HL-60 (cell line): ENCODE results near the gene TMEM88.

ENCODE experiments used
- DNase-seq, 2 experiments: peaks; one replicate each; pipeline ENCODE4 v3.0.0-alpha.2; 2010 to 2020; ENCODE audit warnings: low read depth in 1 of 2, low spot score in 1 of 2
- H3K27ac ChIP-seq: fragments of 250-450 bp; sonication (Bioruptor Pico); replicated peaks from 2 replicates; pipeline ENCODE4 v1.5.1; 2020; ENCODE audit warnings: mild to moderate bottlenecking, moderate library complexity
- H3K27me3 ChIP-seq: fragments of 250-450 bp; sonication (Bioruptor Pico); 2 replicates; pipeline ENCODE4 v1.5.1; 2021; ENCODE audit warnings: mild to moderate bottlenecking, moderate library complexity; ENCODE audit not compliant: insufficient read depth, poor library complexity, severe bottlenecking
- H3K4me3 ChIP-seq: replicated peaks from 2 replicates; pipeline ENCODE4 v1.5.1; 2011; ENCODE audit warnings: mild to moderate bottlenecking, control low read depth, low read length; ENCODE audit not compliant: insufficient read depth
- GABPA ChIP-seq: IDR thresholded peaks from 2 replicates; pipeline ENCODE4 v1.6.1; 2012; ENCODE audit warnings: low read depth
- POLR2AphosphoS5 ChIP-seq: IDR thresholded peaks from 2 replicates; pipeline ENCODE4 v1.6.1; 2012; ENCODE audit warnings: low read depth
- SPI1 ChIP-seq: IDR thresholded peaks from 2 replicates; pipeline ENCODE4 v1.6.1; 2012; ENCODE audit warnings: low read depth, mild to moderate bottlenecking, borderline replicate concordance
- TF ChIP-seq, protein P1 (sequence below): IDR thresholded peaks from 2 replicates; pipeline ENCODE4 v1.6.1; 2012; ENCODE audit warnings: low read depth; ENCODE audit not compliant: insufficient replicate concordance
- TF ChIP-seq, protein P2 (sequence below): IDR thresholded peaks from one replicate; pipeline ENCODE4 v1.5.1; 2011; ENCODE audit warnings: low read length, control low read depth, inconsistent platforms; ENCODE audit not compliant: insufficient read depth

Gene TMEM88

DNA sequence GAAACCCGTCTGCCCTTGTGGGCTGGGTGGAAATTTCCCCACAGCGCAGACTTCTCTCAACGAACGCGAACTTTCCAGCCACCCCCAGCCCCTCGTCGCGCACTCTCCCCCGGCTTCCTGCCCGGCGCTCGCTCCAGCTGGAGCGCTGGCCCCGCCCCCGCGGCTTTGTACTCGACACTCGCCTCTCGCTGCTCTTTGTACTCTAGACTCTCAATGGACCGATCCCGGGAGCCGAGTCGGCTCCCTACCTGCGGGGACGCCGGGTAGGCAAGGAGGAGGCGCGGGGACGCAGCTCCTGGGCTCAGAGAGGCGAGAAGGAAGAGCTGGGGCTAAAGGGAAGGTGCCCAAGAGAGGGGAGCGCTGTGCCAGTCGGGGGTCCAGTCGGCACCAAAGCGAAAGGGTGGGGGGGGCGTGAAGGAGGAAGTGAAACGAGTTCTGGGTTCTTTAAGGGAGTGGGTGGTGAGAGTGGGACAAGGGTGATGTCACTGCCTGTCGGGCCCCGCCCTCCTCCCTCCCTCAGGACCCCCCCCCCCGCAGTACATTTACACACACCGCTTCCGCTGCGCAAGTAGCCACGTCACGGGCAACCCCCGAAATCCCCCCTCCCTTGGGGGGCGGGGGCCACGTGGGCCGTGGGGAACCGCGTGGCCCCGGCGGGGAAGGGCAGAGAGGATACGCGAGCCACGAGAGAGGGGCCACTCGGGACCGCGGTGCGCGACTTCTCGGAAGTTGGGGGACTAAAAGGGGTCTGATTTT lies 11.2 kb upstream of the TMEM88 start:
- Histone ChIP-seq H3K4me3 (peak overlapping the region; percentile 56), H3K27ac (peak overlapping the region; percentile 95), H3K27me3 (no peaks in the 10 kb centered on the region)
- DNase-seq, result peak in 1 of 2 experiments; percentile 61
- TF ChIP-seq GABPA (no peak), SPI1 (peak; percentile 23; the same call in 1 of the 2 replicates)
- TF ChIP-seq, protein P1, sequence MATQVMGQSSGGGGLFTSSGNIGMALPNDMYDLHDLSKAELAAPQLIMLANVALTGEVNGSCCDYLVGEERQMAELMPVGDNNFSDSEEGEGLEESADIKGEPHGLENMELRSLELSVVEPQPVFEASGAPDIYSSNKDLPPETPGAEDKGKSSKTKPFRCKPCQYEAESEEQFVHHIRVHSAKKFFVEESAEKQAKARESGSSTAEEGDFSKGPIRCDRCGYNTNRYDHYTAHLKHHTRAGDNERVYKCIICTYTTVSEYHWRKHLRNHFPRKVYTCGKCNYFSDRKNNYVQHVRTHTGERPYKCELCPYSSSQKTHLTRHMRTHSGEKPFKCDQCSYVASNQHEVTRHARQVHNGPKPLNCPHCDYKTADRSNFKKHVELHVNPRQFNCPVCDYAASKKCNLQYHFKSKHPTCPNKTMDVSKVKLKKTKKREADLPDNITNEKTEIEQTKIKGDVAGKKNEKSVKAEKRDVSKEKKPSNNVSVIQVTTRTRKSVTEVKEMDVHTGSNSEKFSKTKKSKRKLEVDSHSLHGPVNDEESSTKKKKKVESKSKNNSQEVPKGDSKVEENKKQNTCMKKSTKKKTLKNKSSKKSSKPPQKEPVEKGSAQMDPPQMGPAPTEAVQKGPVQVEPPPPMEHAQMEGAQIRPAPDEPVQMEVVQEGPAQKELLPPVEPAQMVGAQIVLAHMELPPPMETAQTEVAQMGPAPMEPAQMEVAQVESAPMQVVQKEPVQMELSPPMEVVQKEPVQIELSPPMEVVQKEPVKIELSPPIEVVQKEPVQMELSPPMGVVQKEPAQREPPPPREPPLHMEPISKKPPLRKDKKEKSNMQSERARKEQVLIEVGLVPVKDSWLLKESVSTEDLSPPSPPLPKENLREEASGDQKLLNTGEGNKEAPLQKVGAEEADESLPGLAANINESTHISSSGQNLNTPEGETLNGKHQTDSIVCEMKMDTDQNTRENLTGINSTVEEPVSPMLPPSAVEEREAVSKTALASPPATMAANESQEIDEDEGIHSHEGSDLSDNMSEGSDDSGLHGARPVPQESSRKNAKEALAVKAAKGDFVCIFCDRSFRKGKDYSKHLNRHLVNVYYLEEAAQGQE, result no peak

DNA sequence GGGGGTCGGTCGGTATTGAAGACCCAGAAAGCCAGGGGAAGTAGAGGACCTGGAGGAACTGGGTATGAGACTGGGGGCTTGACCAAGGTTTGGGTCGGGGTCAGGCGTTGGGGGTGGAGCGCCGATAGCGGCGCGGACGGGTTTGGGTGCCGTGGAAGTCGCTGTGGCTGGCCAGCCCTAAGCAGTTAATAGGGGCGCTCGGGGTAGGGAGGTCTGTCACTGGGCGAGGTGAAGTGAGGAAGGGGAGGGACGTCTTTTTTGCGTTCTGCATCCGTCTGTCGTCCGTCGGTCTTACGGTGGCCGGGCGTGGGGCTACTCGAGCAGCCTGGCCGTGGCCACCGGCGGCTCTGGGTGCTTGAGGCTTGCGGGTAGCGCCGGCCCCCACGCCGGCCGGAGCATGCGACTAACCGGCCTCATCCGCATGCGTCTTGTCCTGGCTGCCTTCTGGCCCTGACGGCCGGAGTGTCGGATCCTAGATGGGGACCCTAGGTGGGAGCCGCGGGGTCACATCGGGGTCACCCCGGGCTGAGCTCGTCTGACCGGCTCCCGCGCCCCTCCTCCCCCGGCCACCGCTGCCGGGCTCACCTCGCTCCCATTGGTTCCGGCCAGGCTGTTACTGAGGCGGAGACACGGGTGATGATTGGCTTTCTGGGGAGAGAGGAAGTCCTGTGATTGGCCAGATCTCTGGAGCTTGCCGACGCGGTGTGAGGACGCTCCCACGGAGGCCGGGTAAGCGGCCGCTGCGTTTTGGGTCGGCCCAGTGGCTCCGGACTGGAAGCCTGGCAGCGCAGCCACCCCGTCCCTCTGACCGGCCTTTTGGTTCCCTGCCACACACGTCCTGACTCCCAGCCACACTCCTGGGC lies 10.3 kb upstream of the TMEM88 start:
- Histone ChIP-seq H3K27me3 (no peaks in the 10 kb centered on the region), H3K4me3 (peak overlapping the region; percentile 56), H3K27ac (peak overlapping the region; percentile 95)
- peak; percentile 50; the same call in 1 of the 2 replicates for TF ChIP-seq POLR2AphosphoS5
- TF ChIP-seq GABPA, result no peak
- peak; percentile 70; the same call in 1 of the 2 replicates for TF ChIP-seq SPI1
- peak in 1 of 2 experiments; percentile 79 for DNase-seq

DNA sequence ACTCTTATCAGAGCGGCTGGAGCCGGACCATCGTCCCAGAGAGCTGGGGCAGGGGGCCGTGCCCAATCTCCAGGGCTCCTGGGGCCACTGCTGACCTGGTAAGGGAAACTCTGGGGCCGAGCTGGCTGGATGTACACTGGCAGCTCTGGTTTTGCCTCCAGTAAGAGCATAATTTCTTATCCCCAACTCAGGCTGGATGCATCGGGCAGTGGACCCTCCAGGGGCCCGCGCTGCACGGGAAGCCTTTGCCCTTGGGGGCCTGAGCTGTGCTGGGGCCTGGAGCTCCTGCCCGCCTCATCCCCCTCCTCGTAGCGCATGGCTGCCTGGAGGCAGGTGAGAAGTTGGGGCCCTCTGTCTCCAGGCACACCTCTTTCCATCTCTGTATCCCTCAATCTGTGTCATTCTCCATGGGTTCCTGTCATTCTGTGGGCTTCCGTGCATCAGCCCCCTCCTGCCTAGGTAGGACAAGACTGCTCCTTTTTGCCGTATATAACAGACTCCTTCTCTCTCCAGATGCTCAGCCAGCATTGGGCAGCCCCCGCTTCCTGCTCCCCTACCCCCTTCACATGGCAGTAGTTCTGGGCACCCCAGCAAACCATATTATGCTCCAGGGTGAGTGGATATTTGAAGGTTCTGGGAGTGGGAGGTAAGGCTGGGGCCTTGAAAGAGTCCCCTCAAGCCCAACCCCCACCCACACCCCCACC lies 9.4 kb upstream of the TMEM88 start:
- TF ChIP-seq, protein P2, sequence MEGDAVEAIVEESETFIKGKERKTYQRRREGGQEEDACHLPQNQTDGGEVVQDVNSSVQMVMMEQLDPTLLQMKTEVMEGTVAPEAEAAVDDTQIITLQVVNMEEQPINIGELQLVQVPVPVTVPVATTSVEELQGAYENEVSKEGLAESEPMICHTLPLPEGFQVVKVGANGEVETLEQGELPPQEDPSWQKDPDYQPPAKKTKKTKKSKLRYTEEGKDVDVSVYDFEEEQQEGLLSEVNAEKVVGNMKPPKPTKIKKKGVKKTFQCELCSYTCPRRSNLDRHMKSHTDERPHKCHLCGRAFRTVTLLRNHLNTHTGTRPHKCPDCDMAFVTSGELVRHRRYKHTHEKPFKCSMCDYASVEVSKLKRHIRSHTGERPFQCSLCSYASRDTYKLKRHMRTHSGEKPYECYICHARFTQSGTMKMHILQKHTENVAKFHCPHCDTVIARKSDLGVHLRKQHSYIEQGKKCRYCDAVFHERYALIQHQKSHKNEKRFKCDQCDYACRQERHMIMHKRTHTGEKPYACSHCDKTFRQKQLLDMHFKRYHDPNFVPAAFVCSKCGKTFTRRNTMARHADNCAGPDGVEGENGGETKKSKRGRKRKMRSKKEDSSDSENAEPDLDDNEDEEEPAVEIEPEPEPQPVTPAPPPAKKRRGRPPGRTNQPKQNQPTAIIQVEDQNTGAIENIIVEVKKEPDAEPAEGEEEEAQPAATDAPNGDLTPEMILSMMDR, result no peak
- TF ChIP-seq, protein P1, result no peak
- TF ChIP-seq GABPA, result no peak
- no peak for TF ChIP-seq SPI1
- no peak for TF ChIP-seq POLR2AphosphoS5
- peak overlapping the region; percentile 56 for H3K4me3 ChIP-seq
- H3K27ac ChIP-seq, result no peak overlapping the region
- DNase-seq, result no peak
- no peaks in the 10 kb centered on the region for H3K27me3 ChIP-seq

DNA sequence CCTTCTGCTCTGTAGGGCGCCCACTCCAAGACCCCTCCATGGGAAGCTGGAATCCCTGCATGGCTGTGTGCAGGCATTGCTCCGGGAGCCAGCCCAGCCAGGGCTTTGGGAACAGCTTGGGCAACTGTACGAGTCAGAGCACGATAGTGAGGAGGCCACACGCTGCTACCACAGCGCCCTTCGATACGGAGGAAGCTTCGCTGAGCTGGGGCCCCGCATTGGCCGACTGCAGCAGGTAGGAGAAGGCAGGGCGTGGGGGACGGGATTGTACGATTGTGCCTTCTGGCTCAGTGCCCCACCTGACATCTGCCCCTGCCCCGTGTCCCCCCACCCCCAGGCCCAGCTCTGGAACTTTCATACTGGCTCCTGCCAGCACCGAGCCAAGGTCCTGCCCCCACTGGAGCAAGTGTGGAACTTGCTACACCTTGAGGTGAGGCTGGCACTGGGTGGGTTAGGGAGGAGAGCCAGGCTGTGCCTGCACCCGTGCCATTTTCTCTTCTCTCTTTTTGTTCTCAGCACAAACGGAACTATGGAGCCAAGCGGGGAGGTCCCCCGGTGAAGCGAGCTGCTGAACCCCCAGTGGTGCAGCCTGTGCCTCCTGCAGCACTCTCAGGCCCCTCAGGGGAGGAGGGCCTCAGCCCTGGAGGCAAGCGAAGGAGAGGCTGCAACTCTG lies 8.7 kb upstream of the TMEM88 start:
- Histone ChIP-seq H3K27me3 (no peaks in the 10 kb centered on the region), H3K27ac (no peak overlapping the region), H3K4me3 (no peak overlapping the region)
- TF ChIP-seq POLR2AphosphoS5 (no peak), GABPA (no peak)
- TF ChIP-seq, protein P2, result no peak
- DNase-seq, result no peak
